Neural progenitor cell (in vitro differentiated cells): ENCODE measurements around the gene HNRNPH2. TPM values are rescaled to one million over a fixed set of nuclear protein-coding genes. Genes with fewer than 3 reads are reported as not detected.

Experiments
- DNase-seq: peaks from one replicate; pipeline ENCODE4 v3.0.0-alpha.2; 2016; ENCODE audit warnings: low spot score
- H2AFZ ChIP-seq: fragments of 200-600 bp; sonication (generic); replicated peaks from 2 replicates; pipeline ENCODE4 v1.6.1; 2016; ENCODE audit warnings: antibody characterized with exemption
- H3F3A ChIP-seq: fragments of 200-600 bp; sonication (generic); 2 replicates; pipeline ENCODE4 v1.6.1; 2016; ENCODE audit warnings: antibody characterized with exemption, low read depth
- H3K27ac ChIP-seq: fragments of 200-600 bp; sonication (generic); 2 replicates; pipeline ENCODE4 v1.5.1; 2016; ENCODE audit warnings: mild to moderate bottlenecking
- H3K27me3 ChIP-seq: fragments of 200-600 bp; sonication (generic); 2 replicates; pipeline ENCODE4 v1.6.1; 2016; ENCODE audit warnings: mild to moderate bottlenecking, moderate library complexity
- H3K36me3 ChIP-seq: fragments of 200-600 bp; sonication (generic); 2 replicates; pipeline ENCODE4 v1.5.1; 2016
- H3K4me1 ChIP-seq: fragments of 200-600 bp; sonication (generic); 2 replicates; pipeline ENCODE4 v1.6.1; 2016; ENCODE audit warnings: mixed run types
- H3K4me2 ChIP-seq: fragments of 200-600 bp; sonication (generic); 2 replicates; pipeline ENCODE4 v1.6.1; 2016
- H3K4me3 ChIP-seq: fragments of 200-600 bp; sonication (generic); 2 replicates; pipeline ENCODE4 v1.5.1; 2016
- H3K79me2 ChIP-seq: fragments of 200-600 bp; sonication (generic); 2 replicates; pipeline ENCODE4 v1.6.1; 2016; ENCODE audit warnings: low read depth
- H3K9ac ChIP-seq: fragments of 200-600 bp; sonication (generic); 2 replicates; pipeline ENCODE4 v1.6.1; 2016
- H3K9me3 ChIP-seq: fragments of 200-600 bp; sonication (generic); 2 replicates; pipeline ENCODE4 v1.5.1; 2016; ENCODE audit warnings: low read depth
- H4K20me1 ChIP-seq: fragments of 200-600 bp; sonication (generic); 2 replicates; pipeline ENCODE4 v1.6.1; 2016; ENCODE audit warnings: low read depth
- H3K27ac Mint-ChIP-seq: 3 replicates; pipeline ENCODE4 v1.8.0; 2021; ENCODE audit warnings: mixed read lengths
- H3K27me3 Mint-ChIP-seq: 2 replicates; pipeline ENCODE4 v1.8.0; 2022; ENCODE audit warnings: low read depth, mild to moderate bottlenecking, inconsistent platforms, moderate library complexity, mixed read lengths; ENCODE audit not compliant: insufficient read depth
- H3K36me3 Mint-ChIP-seq: 3 replicates; pipeline ENCODE4 v1.8.0; 2021; ENCODE audit warnings: mixed read lengths
- H3K4me1 Mint-ChIP-seq: 3 replicates; pipeline ENCODE4 v1.8.0; 2021; ENCODE audit warnings: mixed read lengths
- H3K4me3 Mint-ChIP-seq: 3 replicates; pipeline ENCODE4 v1.8.0; 2021; ENCODE audit warnings: mild to moderate bottlenecking, moderate library complexity, mixed read lengths
- H3K9me3 Mint-ChIP-seq: 3 replicates; pipeline ENCODE4 v1.8.0; 2020; ENCODE audit warnings: mixed read lengths
- CTCF ChIP-seq: fragments of 200-600 bp; sonication (generic); IDR thresholded peaks from 2 replicates; pipeline ENCODE4 v1.5.1; 2017; ENCODE audit warnings: antibody characterized with exemption, mild to moderate bottlenecking
- EZH2 ChIP-seq: fragments of 200-600 bp; sonication (generic); IDR thresholded peaks from 2 replicates; pipeline ENCODE4 v1.6.1; 2017; ENCODE audit warnings: antibody characterized with exemption, mild to moderate bottlenecking, moderate library complexity
- EZH2phosphoT487 ChIP-seq: fragments of 200-600 bp; sonication (generic); IDR thresholded peaks from 2 replicates; pipeline ENCODE4 v1.6.1; 2017; ENCODE audit warnings: antibody characterized with exemption
- total RNA-seq: library from RNA; depleted of rRNA; stranded (reverse); fragments of >200 nt; gene quantifications from 2 replicates; pipeline ENCODE4 v1.2.3, GENCODE V29; 2015; ENCODE audit warnings: low replicate concordance

The HNRNPH2 gene
- total RNA-seq, 1 donor from 2014 or later = 93.3 TPM

GRCh38 chrX:101442085-101442484, 34.1 kb downstream of the HNRNPH2 start:
- Mint-ChIP-seq H3K36me3 (peaks cover 30% of the 10 kb centered on the region), H3K9me3 (peaks cover 14% of the 10 kb centered on the region), H3K4me3 (no peak overlapping the region), H3K27me3 (peaks cover 2% of the 10 kb centered on the region), H3K4me1 (no peaks in the 10 kb centered on the region), H3K27ac (no peak overlapping the region)
- Histone ChIP-seq H3K79me2 (no peaks in the 10 kb centered on the region), H2AFZ (no peak overlapping the region), H3K4me3 (no peak overlapping the region), H3K4me1 (no peaks in the 10 kb centered on the region), H4K20me1 (no peaks in the 10 kb centered on the region), H3K36me3 (no peaks in the 10 kb centered on the region), H3K4me2 (no peak overlapping the region), H3F3A (no peaks in the 10 kb centered on the region), H3K27me3 (no peaks in the 10 kb centered on the region), H3K9ac (no peak overlapping the region), H3K9me3 (no peaks in the 10 kb centered on the region), H3K27ac (no peak overlapping the region)
- DNase-seq = no peak
- TF ChIP-seq EZH2phosphoT487 (no peak), CTCF (no peak), EZH2 (no peak)

GRCh38 chrX:101449279-101449678, 41.3 kb downstream of the HNRNPH2 start:
- Mint-ChIP-seq H3K4me1 (no peaks in the 10 kb centered on the region), H3K9me3 (peaks cover 2% of the 10 kb centered on the region), H3K27me3 (no peaks in the 10 kb centered on the region), H3K36me3 (peaks cover 12% of the 10 kb centered on the region), H3K4me3 (no peak overlapping the region), H3K27ac (no peak overlapping the region)
- no peaks in the 10 kb centered on the region for H3K4me1 ChIP-seq
- TF ChIP-seq CTCF (no peak), EZH2 (no peak), EZH2phosphoT487 (no peak)
- no peaks in the 10 kb centered on the region for H3K79me2 ChIP-seq
- no peak overlapping the region for H3K4me3 ChIP-seq
- H3K27me3 ChIP-seq = no peaks in the 10 kb centered on the region
- H3K36me3 ChIP-seq = no peaks in the 10 kb centered on the region
- no peak overlapping the region for H2AFZ ChIP-seq
- DNase-seq = no peak
- H3F3A ChIP-seq = no peaks in the 10 kb centered on the region
- H3K9ac ChIP-seq = no peak overlapping the region
- H3K9me3 ChIP-seq = no peaks in the 10 kb centered on the region
- H4K20me1 ChIP-seq = no peaks in the 10 kb centered on the region
- H3K4me2 ChIP-seq = no peak overlapping the region
- no peak overlapping the region for H3K27ac ChIP-seq

- H3K4me3 ChIP-seq = no peak overlapping the region
- H3K36me3 Mint-ChIP-seq = peaks cover 12% of the 10 kb centered on the region
- no peak for DNase-seq
- no peak overlapping the region for H3K4me2 ChIP-seq
- H4K20me1 ChIP-seq = no peaks in the 10 kb centered on the region
- no peaks in the 10 kb centered on the region for H3K79me2 ChIP-seq
- no peak overlapping the region for H3K9ac ChIP-seq
- H3K4me1 ChIP-seq = no peaks in the 10 kb centered on the region
- H3K36me3 ChIP-seq = no peaks in the 10 kb centered on the region
- H2AFZ ChIP-seq = no peak overlapping the region
- H3K9me3 Mint-ChIP-seq = peaks cover 2% of the 10 kb centered on the region
- no peak overlapping the region for H3K4me3 Mint-ChIP-seq
- no peak overlapping the region for H3K27ac Mint-ChIP-seq
- no peaks in the 10 kb centered on the region for H3F3A ChIP-seq
- H3K27me3 Mint-ChIP-seq = no peaks in the 10 kb centered on the region
- H3K4me1 Mint-ChIP-seq = no peaks in the 10 kb centered on the region
- H3K27ac ChIP-seq = no peak overlapping the region
- H3K9me3 ChIP-seq = no peaks in the 10 kb centered on the region
- TF ChIP-seq EZH2 = no peak
- no peak for TF ChIP-seq EZH2phosphoT487
- TF ChIP-seq CTCF = no peak
- H3K27me3 ChIP-seq = no peaks in the 10 kb centered on the region
These were observed 42.1 kb downstream of the HNRNPH2 start for GRCh38 chrX:101450085-101450484.
